Embryonic facial prominence (tissue), 1 donor: ENCODE results near the gene TM6SF1.

ENCODE experiments used
- DNase-seq: peaks from one replicate; pipeline ENCODE4 v3.0.0-alpha.2; 2016; ENCODE audit errors: extremely low spot score

Gene TM6SF1

GRCh38 chr15:83174891-83175290 lies 67.4 kb downstream of the TM6SF1 start:
- DNase-seq: no peak

- no peak for DNase-seq
Observed at GRCh38 chr15:83178390-83178789, 70.9 kb downstream of the TM6SF1 start.

- no peak for DNase-seq
Observed at GRCh38 chr15:83178869-83179325, 71.5 kb downstream of the TM6SF1 start.

DNA sequence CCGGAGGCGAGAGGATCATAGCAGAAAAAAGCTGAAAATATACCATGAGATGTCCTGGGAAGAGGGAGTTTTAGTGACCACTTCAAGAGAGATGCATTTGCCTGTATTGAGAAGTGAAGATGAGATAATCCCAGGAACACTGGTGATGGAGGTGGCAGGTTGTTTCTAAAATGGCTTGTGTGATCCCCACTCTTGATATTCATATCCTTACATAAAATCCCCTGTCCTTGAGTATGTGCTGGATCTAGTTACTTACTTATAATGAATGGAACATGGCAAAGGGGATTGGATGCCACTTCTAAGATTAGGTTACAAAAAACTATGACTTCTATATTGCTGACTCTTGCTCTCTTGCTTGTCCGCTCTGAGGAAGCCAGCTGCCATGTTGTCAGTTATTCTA lies 78.1 kb downstream of the TM6SF1 start:
- no peak for DNase-seq
